Posterior cingulate gyrus (tissue), 11 donors: ENCODE data around the gene SLC18A2.
"Not testable (repeated sequence)": the region's sequence is repeated elsewhere in the genome, so short reads cannot be mapped to it uniquely, and the experiment has no call there.

ENCODE experiments used
- DNase-seq, 10 donors: peaks; one replicate each; pipeline versions ENCODE4 v3.0.0 to v3.0.0-alpha.2; 2020 to 2021; ENCODE audit warnings: mixed read lengths in 3 of 10
- intact Hi-C: fragments of 100-400 bp; cut with DNase I; formaldehyde crosslinking; loops from one replicate; pipeline ENCODE4 v1.15.1; 2023

SLC18A2 gene

GRCh38 chr10:117303451-117303850 is 62.5 kb downstream of the SLC18A2 start:
- intact Hi-C loops, DNase-seq: not testable (repeated sequence)

GRCh38 chr10:117306674-117307073 is 65.8 kb downstream of the SLC18A2 start:
- DNase-seq: no peak
- intact Hi-C loops: no loop called here

- no peak for DNase-seq
- intact Hi-C loops: no loop called here
Measured at GRCh38 chr10:117311261-117311660, 70.3 kb downstream of the SLC18A2 start.

GRCh38 chr10:117312430-117312829 is 71.5 kb downstream of the SLC18A2 start:
- intact Hi-C loops: no loop called here

GRCh38 chr10:117313641-117314040 is 72.7 kb downstream of the SLC18A2 start:
- DNase-seq: no peak
- intact Hi-C loops: no loop called here

More at GRCh38 chr10:117312430-117312829, 71.5 kb downstream of the SLC18A2 start:
- DNase-seq: no peak

- DNase-seq: no peak
- intact Hi-C loops: no loop called here
Measured at GRCh38 chr10:117316701-117317100, 75.8 kb downstream of the SLC18A2 start.

- intact Hi-C loops: no loop called here
- DNase-seq: no peak
Measured at GRCh38 chr10:117318909-117319308, 78.0 kb downstream of the SLC18A2 start.

GRCh38 chr10:117320050-117320665 is 79.2 kb downstream of the SLC18A2 start:
- intact Hi-C loops: loop anchor here (1.0 kb wide), 1 partner anchor 103 kb away; no protein-coding TSS in a partner anchor
- no peak for DNase-seq

- intact Hi-C loops: no loop called here
- no peak for DNase-seq
Measured at GRCh38 chr10:117322260-117322659, 81.3 kb downstream of the SLC18A2 start.

- DNase-seq: no peak
- intact Hi-C loops: no loop called here
Measured at GRCh38 chr10:117324367-117324766, 83.5 kb downstream of the SLC18A2 start.

GRCh38 chr10:117327262-117327661 is 86.3 kb downstream of the SLC18A2 start:
- DNase-seq: no peak
- intact Hi-C loops: no loop called here
